ENCODE results near the gene TMEM163.

TMEM163 gene

DNA sequence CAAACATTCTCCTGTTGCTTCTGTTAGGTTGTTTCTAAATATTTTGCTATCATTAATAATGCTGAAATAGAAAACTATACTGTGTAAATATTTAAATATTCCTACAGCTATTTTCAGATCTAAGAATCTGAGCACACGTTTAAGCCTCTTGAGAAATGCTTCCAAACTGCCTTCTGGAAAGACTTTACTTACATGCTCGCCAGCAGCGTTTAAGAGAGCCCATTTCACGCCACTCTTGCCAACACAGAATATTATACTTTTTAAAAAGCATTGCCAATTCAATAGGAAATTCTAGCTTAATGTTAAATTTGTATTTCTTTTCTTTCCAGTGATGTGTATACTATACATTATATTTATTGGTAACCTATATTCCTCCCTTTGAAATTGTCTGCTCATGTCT, 92.0 kb downstream of the TMEM163 start (continued):
- TF ChIP-seq ZNF707 (tag by site-specific recombination; IDR thresholded peaks at IDR 0.05): no peak
- TF ChIP-seq, protein P1, sequence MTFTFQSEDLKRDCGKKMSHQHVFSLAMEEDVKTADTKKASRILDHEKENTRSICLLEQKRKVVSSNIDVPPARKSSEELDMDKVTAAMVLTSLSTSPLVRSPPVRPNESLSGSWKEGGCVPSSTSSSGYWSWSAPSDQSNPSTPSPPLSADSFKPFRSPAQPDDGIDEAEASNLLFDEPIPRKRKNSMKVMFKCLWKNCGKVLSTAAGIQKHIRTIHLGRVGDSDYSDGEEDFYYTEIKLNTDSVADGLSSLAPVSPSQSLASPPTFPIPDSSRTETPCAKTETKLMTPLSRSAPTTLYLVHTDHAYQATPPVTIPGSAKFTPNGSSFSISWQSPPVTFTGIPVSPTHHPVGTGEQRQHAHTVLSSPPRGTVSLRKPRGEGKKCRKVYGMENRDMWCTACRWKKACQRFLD (tag by site-specific recombination; IDR thresholded peaks at IDR 0.05): no peak
- TF ChIP-seq, protein P2, sequence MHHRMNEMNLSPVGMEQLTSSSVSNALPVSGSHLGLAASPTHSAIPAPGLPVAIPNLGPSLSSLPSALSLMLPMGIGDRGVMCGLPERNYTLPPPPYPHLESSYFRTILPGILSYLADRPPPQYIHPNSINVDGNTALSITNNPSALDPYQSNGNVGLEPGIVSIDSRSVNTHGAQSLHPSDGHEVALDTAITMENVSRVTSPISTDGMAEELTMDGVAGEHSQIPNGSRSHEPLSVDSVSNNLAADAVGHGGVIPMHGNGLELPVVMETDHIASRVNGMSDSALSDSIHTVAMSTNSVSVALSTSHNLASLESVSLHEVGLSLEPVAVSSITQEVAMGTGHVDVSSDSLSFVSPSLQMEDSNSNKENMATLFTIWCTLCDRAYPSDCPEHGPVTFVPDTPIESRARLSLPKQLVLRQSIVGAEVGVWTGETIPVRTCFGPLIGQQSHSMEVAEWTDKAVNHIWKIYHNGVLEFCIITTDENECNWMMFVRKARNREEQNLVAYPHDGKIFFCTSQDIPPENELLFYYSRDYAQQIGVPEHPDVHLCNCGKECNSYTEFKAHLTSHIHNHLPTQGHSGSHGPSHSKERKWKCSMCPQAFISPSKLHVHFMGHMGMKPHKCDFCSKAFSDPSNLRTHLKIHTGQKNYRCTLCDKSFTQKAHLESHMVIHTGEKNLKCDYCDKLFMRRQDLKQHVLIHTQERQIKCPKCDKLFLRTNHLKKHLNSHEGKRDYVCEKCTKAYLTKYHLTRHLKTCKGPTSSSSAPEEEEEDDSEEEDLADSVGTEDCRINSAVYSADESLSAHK (tag by site-specific recombination; IDR thresholded peaks at IDR 0.05): no peak

DNA sequence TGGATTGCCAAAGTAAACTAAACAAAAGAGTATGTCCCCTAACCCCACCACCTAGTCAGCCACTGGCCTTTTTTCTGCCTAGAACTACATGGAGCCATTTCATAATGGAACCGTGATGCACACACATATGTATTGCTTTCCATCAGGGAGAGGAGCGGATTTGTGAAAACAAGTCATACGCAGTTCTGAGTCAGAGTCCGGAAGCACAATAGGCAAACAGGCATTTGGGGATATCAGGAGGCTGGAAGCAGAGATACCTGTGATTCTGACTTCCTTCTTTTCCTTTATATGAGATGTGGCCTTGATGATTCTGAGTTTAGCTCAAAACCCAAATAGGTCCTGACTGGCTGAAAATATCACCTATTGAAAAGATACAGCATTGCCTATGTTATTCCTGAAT, 93.5 kb downstream of the TMEM163 start:
- CTCF ChIA-PET: no interaction called here
- POLR2A ChIA-PET: no interaction called here
- no peak overlapping the region for H3K4me3 ChIP-seq (ENCODE audit: low read depth, low read length)
- TF ChIP-seq ZNF626 (tag by site-specific recombination; IDR thresholded peaks at IDR 0.05) (no peak), KLF7 (tag by site-specific recombination; IDR thresholded peaks at IDR 0.05; ENCODE audit: borderline replicate concordance) (no peak), ZNF211 (tag by site-specific recombination; IDR thresholded peaks at IDR 0.05; ENCODE audit: low read depth) (no peak), ZNF138 (tag by site-specific recombination; IDR thresholded peaks at IDR 0.05; ENCODE audit: borderline replicate concordance) (no peak)
- TF ChIP-seq, protein P3, sequence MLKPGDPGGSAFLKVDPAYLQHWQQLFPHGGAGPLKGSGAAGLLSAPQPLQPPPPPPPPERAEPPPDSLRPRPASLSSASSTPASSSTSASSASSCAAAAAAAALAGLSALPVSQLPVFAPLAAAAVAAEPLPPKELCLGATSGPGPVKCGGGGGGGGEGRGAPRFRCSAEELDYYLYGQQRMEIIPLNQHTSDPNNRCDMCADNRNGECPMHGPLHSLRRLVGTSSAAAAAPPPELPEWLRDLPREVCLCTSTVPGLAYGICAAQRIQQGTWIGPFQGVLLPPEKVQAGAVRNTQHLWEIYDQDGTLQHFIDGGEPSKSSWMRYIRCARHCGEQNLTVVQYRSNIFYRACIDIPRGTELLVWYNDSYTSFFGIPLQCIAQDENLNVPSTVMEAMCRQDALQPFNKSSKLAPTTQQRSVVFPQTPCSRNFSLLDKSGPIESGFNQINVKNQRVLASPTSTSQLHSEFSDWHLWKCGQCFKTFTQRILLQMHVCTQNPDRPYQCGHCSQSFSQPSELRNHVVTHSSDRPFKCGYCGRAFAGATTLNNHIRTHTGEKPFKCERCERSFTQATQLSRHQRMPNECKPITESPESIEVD (tag by site-specific recombination; IDR thresholded peaks at IDR 0.05): no peak
- H3K27ac ChIP-seq (ENCODE audit: extremely low read depth, low read depth, low read length): no peak overlapping the region
- no peaks in the 10 kb centered on the region for H3K4me1 ChIP-seq (ENCODE audit: control insufficient read depth, insufficient read depth, low read length)
- no peaks in the 10 kb centered on the region for H3K36me3 ChIP-seq (ENCODE audit: control insufficient read depth in 2 of 2, insufficient read depth in 1 of 2, low read length in 2 of 2)
- H3K9me3 ChIP-seq (ENCODE audit: control insufficient read depth, insufficient read depth, low read depth, low read length): no peaks in the 10 kb centered on the region

DNA sequence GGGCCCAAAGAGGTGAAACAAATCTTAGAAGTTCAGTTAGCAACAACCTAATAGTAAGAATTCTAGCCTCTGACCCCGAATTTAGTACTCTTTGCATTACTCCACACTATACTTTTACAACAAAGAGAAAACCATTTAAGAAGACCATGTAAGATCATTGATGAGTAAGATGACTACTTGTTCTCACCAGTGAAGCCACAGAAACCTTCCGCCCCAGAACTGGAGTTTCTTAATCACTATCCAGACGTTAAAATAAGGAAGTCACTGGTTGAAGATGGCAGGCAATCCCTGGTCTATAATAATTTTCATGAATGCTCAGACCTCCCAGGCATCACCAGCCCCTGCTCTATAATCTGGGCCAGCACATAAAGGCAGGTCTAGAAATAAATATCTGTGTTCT, 95.0 kb downstream of the TMEM163 start:
- TF ChIP-seq ZNF404 (tag by site-specific recombination; IDR thresholded peaks at IDR 0.05) (no peak), ZNF350 (tag by site-specific recombination; IDR thresholded peaks at IDR 0.05) (no peak), ZNF596 (tag by site-specific recombination; IDR thresholded peaks at IDR 0.05) (no peak)
- TF ChIP-seq, protein P4, sequence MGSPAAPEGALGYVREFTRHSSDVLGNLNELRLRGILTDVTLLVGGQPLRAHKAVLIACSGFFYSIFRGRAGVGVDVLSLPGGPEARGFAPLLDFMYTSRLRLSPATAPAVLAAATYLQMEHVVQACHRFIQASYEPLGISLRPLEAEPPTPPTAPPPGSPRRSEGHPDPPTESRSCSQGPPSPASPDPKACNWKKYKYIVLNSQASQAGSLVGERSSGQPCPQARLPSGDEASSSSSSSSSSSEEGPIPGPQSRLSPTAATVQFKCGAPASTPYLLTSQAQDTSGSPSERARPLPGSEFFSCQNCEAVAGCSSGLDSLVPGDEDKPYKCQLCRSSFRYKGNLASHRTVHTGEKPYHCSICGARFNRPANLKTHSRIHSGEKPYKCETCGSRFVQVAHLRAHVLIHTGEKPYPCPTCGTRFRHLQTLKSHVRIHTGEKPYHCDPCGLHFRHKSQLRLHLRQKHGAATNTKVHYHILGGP (tag by site-specific recombination; IDR thresholded peaks at IDR 0.05): no peak
- Histone ChIP-seq H3K27ac (ENCODE audit: extremely low read depth, low read depth, low read length) (no peak overlapping the region), H3K4me1 (ENCODE audit: control insufficient read depth, insufficient read depth, low read length) (no peaks in the 10 kb centered on the region), H3K36me3 (ENCODE audit: control insufficient read depth in 2 of 2, insufficient read depth in 1 of 2, low read length in 2 of 2) (no peaks in the 10 kb centered on the region), H3K4me3 (ENCODE audit: low read depth, low read length) (no peak overlapping the region), H3K9me3 (ENCODE audit: control insufficient read depth, insufficient read depth, low read depth, low read length) (no peaks in the 10 kb centered on the region)
- ChIA-PET CTCF (no interaction called here), POLR2A (no interaction called here)

DNA sequence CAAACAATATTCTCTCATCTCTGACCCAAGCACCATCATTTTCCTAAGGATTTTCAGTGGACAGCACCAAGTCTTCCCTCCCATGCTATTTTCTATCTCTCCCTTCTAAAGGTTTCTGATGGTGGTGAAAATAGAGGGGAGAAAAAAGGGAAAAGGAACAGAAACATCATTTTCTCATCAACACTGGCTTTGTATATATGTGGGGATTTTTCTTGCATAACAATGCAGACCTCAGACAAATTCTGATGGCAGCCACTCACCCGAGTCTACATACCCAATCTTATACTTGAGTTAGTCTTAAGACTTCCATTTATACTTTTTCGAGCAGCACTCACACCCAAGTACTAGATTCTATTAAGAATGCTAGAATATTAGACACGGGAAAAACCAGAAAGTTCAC, 95.8 kb downstream of the TMEM163 start:
- Histone ChIP-seq H3K36me3 (ENCODE audit: control insufficient read depth in 2 of 2, insufficient read depth in 1 of 2, low read length in 2 of 2) (no peaks in the 10 kb centered on the region), H3K9me3 (ENCODE audit: control insufficient read depth, insufficient read depth, low read depth, low read length) (no peaks in the 10 kb centered on the region), H3K27ac (ENCODE audit: extremely low read depth, low read depth, low read length) (no peak overlapping the region), H3K4me3 (ENCODE audit: low read depth, low read length) (no peak overlapping the region), H3K4me1 (ENCODE audit: control insufficient read depth, insufficient read depth, low read length) (no peaks in the 10 kb centered on the region)
- ChIA-PET CTCF (no interaction called here), POLR2A (no interaction called here)
- TF ChIP-seq ZNF585B (tag by site-specific recombination; IDR thresholded peaks at IDR 0.05) (no peak), ZNF366 (tag by site-specific recombination; conservative IDR thresholded peaks at IDR 0.05) (no peak), ZNF19 (tag by site-specific recombination; IDR thresholded peaks at IDR 0.05; ENCODE audit: low read depth) (no peak), ZNF239 (tag by site-specific recombination; IDR thresholded peaks at IDR 0.05) (no peak), SALL2 (tag by site-specific recombination; IDR thresholded peaks at IDR 0.05; ENCODE audit: borderline replicate concordance) (no peak), KLF16 (tag by site-specific recombination; IDR thresholded peaks at IDR 0.05) (no peak), ZNF112 (tag by site-specific recombination; IDR thresholded peaks at IDR 0.05) (no peak), ZNF350 (tag by site-specific recombination; IDR thresholded peaks at IDR 0.05) (no peak)
- TF ChIP-seq, protein P5, sequence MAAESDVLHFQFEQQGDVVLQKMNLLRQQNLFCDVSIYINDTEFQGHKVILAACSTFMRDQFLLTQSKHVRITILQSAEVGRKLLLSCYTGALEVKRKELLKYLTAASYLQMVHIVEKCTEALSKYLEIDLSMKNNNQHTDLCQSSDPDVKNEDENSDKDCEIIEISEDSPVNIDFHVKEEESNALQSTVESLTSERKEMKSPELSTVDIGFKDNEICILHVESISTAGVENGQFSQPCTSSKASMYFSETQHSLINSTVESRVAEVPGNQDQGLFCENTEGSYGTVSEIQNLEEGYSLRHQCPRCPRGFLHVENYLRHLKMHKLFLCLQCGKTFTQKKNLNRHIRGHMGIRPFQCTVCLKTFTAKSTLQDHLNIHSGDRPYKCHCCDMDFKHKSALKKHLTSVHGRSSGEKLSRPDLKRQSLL (tag by site-specific recombination; IDR thresholded peaks at IDR 0.05): no peak
